Stimulated activated CD4-positive, alpha-beta T cell treated with anti-CD3 and anti-CD28 coated beads, Interleukin-2, amount 100 ng/mL, for 4 hours (primary cell): ENCODE results near the gene CAMK4.
A peak's percentile ranks its signal among the peaks of the same experiment; 100 is the strongest.

Source experiments
- DNase-seq: peaks from one replicate; pipeline ENCODE4 v3.0.0-alpha.2; 2020; ENCODE audit warnings: low read depth

The CAMK4 gene

GRCh38 chr5:111229221-111229835 lies 5.1 kb downstream of the CAMK4 start:
- no peak for DNase-seq

- DNase-seq, result no peak
Observed at GRCh38 chr5:111229871-111230810, 6.0 kb downstream of the CAMK4 start.

GRCh38 chr5:111231119-111231518 lies 6.9 kb downstream of the CAMK4 start:
- no peak for DNase-seq

GRCh38 chr5:111232311-111233051 lies 8.3 kb downstream of the CAMK4 start:
- no peak for DNase-seq

- DNase-seq, result no peak
Observed at GRCh38 chr5:111233052-111233374, 8.8 kb downstream of the CAMK4 start.

- no peak for DNase-seq
Observed at GRCh38 chr5:111234125-111234524, 9.9 kb downstream of the CAMK4 start.

- no peak for DNase-seq
Observed at GRCh38 chr5:111235635-111236034, 11.5 kb downstream of the CAMK4 start.

GRCh38 chr5:111236348-111236747 lies 12.2 kb downstream of the CAMK4 start:
- no peak for DNase-seq

- no peak for DNase-seq
Observed at GRCh38 chr5:111236995-111237394, 12.8 kb downstream of the CAMK4 start.

GRCh38 chr5:111237470-111237869 lies 13.3 kb downstream of the CAMK4 start:
- DNase-seq, result no peak

GRCh38 chr5:111238431-111239225 lies 14.4 kb downstream of the CAMK4 start:
- no peak for DNase-seq

GRCh38 chr5:111241696-111242095 lies 17.5 kb downstream of the CAMK4 start:
- DNase-seq, result no peak

- no peak for DNase-seq
Observed at GRCh38 chr5:111242606-111243005, 18.4 kb downstream of the CAMK4 start.

GRCh38 chr5:111243318-111243717 lies 19.1 kb downstream of the CAMK4 start:
- no peak for DNase-seq

- DNase-seq, result no peak
Observed at GRCh38 chr5:111245654-111246053, 21.5 kb downstream of the CAMK4 start.

- no peak for DNase-seq
Observed at GRCh38 chr5:111246459-111246858, 22.3 kb downstream of the CAMK4 start.

GRCh38 chr5:111248571-111248970 lies 24.4 kb downstream of the CAMK4 start:
- DNase-seq, result no peak

- no peak for DNase-seq
Observed at GRCh38 chr5:111251921-111252320, 27.7 kb downstream of the CAMK4 start.

- DNase-seq, result no peak
Observed at GRCh38 chr5:111252799-111253545, 28.8 kb downstream of the CAMK4 start.

GRCh38 chr5:111254613-111255012 lies 30.4 kb downstream of the CAMK4 start:
- DNase-seq, result peak; percentile 68

- DNase-seq, result no peak
Observed at GRCh38 chr5:111255169-111255568, 31.0 kb downstream of the CAMK4 start.
